Kidney (tissue), 22 donors: ENCODE measurements around the gene TMEM186. TPM values are rescaled to one million over a fixed set of nuclear protein-coding genes. Genes with fewer than 3 reads are reported as not detected.

Experiments used
- DNase-seq, 5 donors: peaks; one replicate each; pipeline ENCODE4 v3.0.0-alpha.2; 2013 to 2020
- FAIRE-seq: peaks from 2 replicates; lab custom pipeline; 2012; peaks lifted over from hg19 to GRCh38; lab: Jason Lieb, UNC
- H3K27ac ChIP-seq, 2 donors: one replicate each; pipeline ENCODE4 v1.7.0; 2013; ENCODE audit warnings: low read depth in 2 of 2, low read length in 2 of 2, inconsistent platforms in 1 of 2
- H3K27me3 ChIP-seq: one replicate; pipeline ENCODE4 v1.7.1; 2013; ENCODE audit warnings: low read length, inconsistent platforms; ENCODE audit not compliant: control insufficient read depth, insufficient read depth
- H3K36me3 ChIP-seq, 3 donors: one replicate each; pipeline versions ENCODE4 v1.7.0 to v1.7.1; 2013; ENCODE audit warnings: low read length in 3 of 3, control low read depth in 1 of 3, inconsistent platforms in 1 of 3; ENCODE audit not compliant: insufficient read depth in 3 of 3, control insufficient read depth in 2 of 3
- H3K4me1 ChIP-seq, 3 donors: one replicate each; pipeline versions ENCODE4 v1.7.0 to v1.7.1; 2013; ENCODE audit warnings: low read length in 3 of 3, inconsistent platforms in 1 of 3, low read depth in 1 of 3; ENCODE audit not compliant: control insufficient read depth in 2 of 3, insufficient read depth in 2 of 3
- H3K4me3 ChIP-seq, 3 donors: one replicate each; pipeline versions ENCODE4 v1.7.0 to v1.8.1; 2013; ENCODE audit warnings: low read length in 3 of 3, control low read depth in 1 of 3, inconsistent platforms in 1 of 3
- H3K9ac ChIP-seq, 3 donors: one replicate each; pipeline versions ENCODE4 v1.7.0 to v1.7.1; 2013; ENCODE audit warnings: low read length in 3 of 3, control low read depth in 1 of 3, inconsistent platforms in 1 of 3
- H3K9me3 ChIP-seq, 3 donors: one replicate each; pipeline versions ENCODE4 v1.7.0 to v1.7.1; 2013; ENCODE audit warnings: low read length in 3 of 3, control low read depth in 1 of 3, inconsistent platforms in 1 of 3; ENCODE audit not compliant: control insufficient read depth in 2 of 3, insufficient read depth in 1 of 3
- CTCF ChIP-seq: IDR thresholded peaks from 3 replicates; pipeline ENCODE4 v1.5.1; 2012; ENCODE audit warnings: mild to moderate bottlenecking, moderate library complexity, borderline replicate concordance; ENCODE audit not compliant: insufficient read depth; ENCODE audit errors: extremely low read depth
- intact Hi-C: fragments of 100-400 bp; cut with DNase I; formaldehyde crosslinking; loops from one replicate; pipeline ENCODE4 v1.11.1; 2022
- long read RNA-seq, 10 donors: library from polyadenylated mRNA in 1 of 10; unstranded in 1 of 10; transcript quantifications; one replicate each; pipeline ENCODE4 v2.0.0 and lab custom pipeline, GENCODE V29; 2021 to 2026
- polyA plus RNA-seq: library from polyadenylated mRNA; stranded (reverse); fragments of 350-450 nt; fragmentation: Illumina TruSeq; extraction: RNeasy Lipid Tissue Mini Kit (QIAGEN cat#74804); gene quantifications from one replicate; pipeline ENCODE4 v1.2.3, GENCODE V29; 2014; ENCODE audit warnings: low read depth, low replicate concordance; ENCODE audit not compliant: insufficient read depth
- total RNA-seq: library from RNA; stranded (reverse); fragmentation: NEBNext Ultra II Directional; extraction: Animal tissue kit (Norgen Biotek cat#: 25700); gene quantifications from one replicate; pipeline ENCODE4 v1.2.1, GENCODE V29; 2021
- donor health status: control.
- donor health status: control.
- donor health status: control.
- donor health status: control.
- donor health status: control.
- donor health status: DM: yes; HTN: yes; CAD: no.
- donor health status: Normal renal cell carcinoma (clear cell type).

The TMEM186 gene
- total RNA-seq (11.0 TPM), polyA plus RNA-seq (20.2 TPM)
- long read RNA-seq, donor 1, transcript TMEM186-201 (2 exons, 1,448 nt) = major isoform, 6 of 6 reads
- long read RNA-seq, donor 1, partial matches to known transcripts = 0 of 6 reads
- long read RNA-seq, donor 1, other reads (novel, unspliced or antisense) = 0 of 6 reads
- long read RNA-seq, donor 2, partial matches to known transcripts = 0 of 2 reads
- long read RNA-seq, donor 2, other reads (novel, unspliced or antisense) = 0 of 2 reads
- long read RNA-seq, donor 3, transcript TMEM186-201 (2 exons, 1,448 nt) = major isoform, 7 of 7 reads
- long read RNA-seq, donor 3, partial matches to known transcripts = 0 of 7 reads
- long read RNA-seq, donor 3, other reads (novel, unspliced or antisense) = 0 of 7 reads
- long read RNA-seq, donor 4, partial matches to known transcripts = 0 of 2 reads
- long read RNA-seq, donor 4, other reads (novel, unspliced or antisense) = 0 of 2 reads
- long read RNA-seq, donor 5 = 0 reads
- long read RNA-seq, donor 6, transcript TMEM186-201 (2 exons, 1,448 nt) = major isoform, 8 of 8 reads
- long read RNA-seq, donor 6, partial matches to known transcripts = 0 of 8 reads
- long read RNA-seq, donor 6, other reads (novel, unspliced or antisense) = 0 of 8 reads
- long read RNA-seq, donor 7, transcript TMEM186-201 (2 exons, 1,448 nt) = major isoform, 5 of 17 reads
- long read RNA-seq, donor 7, partial matches to known transcripts = 0 of 17 reads
- long read RNA-seq, donor 7, other reads (novel, unspliced or antisense) = 12 of 17 reads
- long read RNA-seq, donor 8, partial matches to known transcripts = 12 of 21 reads
- long read RNA-seq, donor 8, other reads (novel, unspliced or antisense) = 6 of 21 reads
- long read RNA-seq, donor 9, partial matches to known transcripts = 0 of 2 reads
- long read RNA-seq, donor 9, other reads (novel, unspliced or antisense) = 0 of 2 reads
- long read RNA-seq, donor 10, partial matches to known transcripts = 0 of 2 reads
- long read RNA-seq, donor 10, other reads (novel, unspliced or antisense) = 0 of 2 reads

GRCh38 chr16:8797364-8798173, at the start of gene TMEM186, which contains the start of gene PMM2:
Gene TMEM186 (minus strand): TSS chr16:8797639. CDS start chr16:8797614, 25 bp downstream.
Gene PMM2 (plus strand): TSS chr16:8797839. CDS start chr16:8797883, 44 bp downstream.
- Histone ChIP-seq H3K36me3 (peaks cover 0 to 7% (median 5%) of the 10 kb centered on the region in 3 donors), H3K27ac (peak within 1 kb of the TSS; percentile 62 to 80), H3K9ac (peak within 1 kb of the TSS; percentile 88 to 92 (median 91)), H3K4me1 (peaks cover 0 to 19% (median 13%) of the 10 kb centered on the region in 3 donors), H3K9me3 (no peaks in the 10 kb centered on the region), H3K4me3 (peak within 1 kb of the TSS; percentile 89 to 100 (median 95)), H3K27me3 (no peaks in the 10 kb centered on the region)
- FAIRE-seq (no peak), DNase-seq (peak; percentile 96 to 99 (median 97))
- intact Hi-C loops = no loop called here
- no peak for TF ChIP-seq CTCF

GRCh38 chr16:8847145-8847544, 49.7 kb upstream of the TMEM186 start:
- Histone ChIP-seq H3K9me3 (no peaks in the 10 kb centered on the region), H3K9ac (no peak overlapping the region), H3K27me3 (no peaks in the 10 kb centered on the region), H3K4me1 (peaks cover 0 to 6% (median 5%) of the 10 kb centered on the region in 3 donors), H3K36me3 (peaks cover 4 to 14% (median 10%) of the 10 kb centered on the region in 3 donors), H3K27ac (no peak overlapping the region), H3K4me3 (no peak overlapping the region)
- TF ChIP-seq CTCF = no peak
- intact Hi-C loops = no loop called here
- DNase-seq (peak in 1 of 5 donors; percentile 33), FAIRE-seq (no peak)

DNA sequence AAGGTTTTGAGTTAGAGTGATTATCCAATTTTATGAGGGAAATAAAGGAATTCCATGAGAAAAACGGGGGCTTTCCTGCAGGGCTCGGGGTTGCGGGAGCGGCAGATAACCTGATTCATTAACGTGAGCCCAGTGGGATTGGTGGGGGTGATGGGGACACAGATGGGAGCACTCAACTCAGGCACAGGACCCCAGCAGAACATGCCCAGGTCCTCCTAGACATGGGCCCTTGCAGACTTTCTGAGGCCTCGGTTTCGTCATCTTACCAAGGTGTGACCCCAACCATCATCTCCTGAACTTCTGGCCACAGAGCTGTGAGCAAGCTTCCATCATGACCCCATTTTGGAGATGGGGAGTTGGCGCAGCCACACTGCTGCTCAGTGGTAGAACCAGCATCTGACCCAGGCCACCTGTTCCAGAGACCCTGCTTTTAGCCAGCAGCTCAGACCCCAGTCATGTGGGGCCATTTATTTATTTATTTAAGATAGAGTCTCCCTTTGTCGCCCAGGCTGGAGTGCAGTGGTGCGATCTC, 49.0 kb upstream of the TMEM186 start:
- H3K27me3 ChIP-seq = no peaks in the 10 kb centered on the region
- intact Hi-C loops = no loop called here
- H3K27ac ChIP-seq = no peak overlapping the region
- FAIRE-seq = no peak
- H3K9ac ChIP-seq = no peak overlapping the region
- no peak overlapping the region for H3K4me3 ChIP-seq
- H3K9me3 ChIP-seq = no peaks in the 10 kb centered on the region
- H3K4me1 ChIP-seq = peaks cover 0 to 6% (median 5%) of the 10 kb centered on the region in 3 donors
- H3K36me3 ChIP-seq = peaks cover 4 to 14% (median 10%) of the 10 kb centered on the region in 3 donors
- DNase-seq = no peak
- TF ChIP-seq CTCF = no peak
